CD4-positive, alpha-beta T cell treated with Interleukin-17A for 4 hours (primary cell): ENCODE data around the gene DGAT2.
"Not testable (repeated sequence)": the region's sequence is repeated elsewhere in the genome, so short reads cannot be mapped to it uniquely, and the experiment has no call there.

Source experiments
- DNase-seq: peaks from one replicate; pipeline ENCODE4 v3.0.0-alpha.2; 2020; ENCODE audit warnings: mixed read lengths

DGAT2 gene

GRCh38 chr11:75768112-75768908 lies at the start of gene DGAT2:
Gene DGAT2 (plus strand): TSS chr11:75768778. CDS start chr11:75768992, 214 bp downstream.
- DNase-seq: peak; percentile 73

- no peak for DNase-seq
Measured at GRCh38 chr11:75719340-75720239, 49.0 kb upstream of the DGAT2 start.

GRCh38 chr11:75720639-75721038 lies 47.9 kb upstream of the DGAT2 start:
- no peak for DNase-seq

- no peak for DNase-seq
Measured at GRCh38 chr11:75721852-75722668, 46.5 kb upstream of the DGAT2 start.

GRCh38 chr11:75722669-75723042 lies 45.9 kb upstream of the DGAT2 start:
- no peak for DNase-seq

GRCh38 chr11:75725547-75726320 lies 42.8 kb upstream of the DGAT2 start:
- DNase-seq: no peak

GRCh38 chr11:75728992-75729391 lies 39.6 kb upstream of the DGAT2 start:
- no peak for DNase-seq

GRCh38 chr11:75731095-75731494 lies 37.5 kb upstream of the DGAT2 start:
- no peak for DNase-seq

- no peak for DNase-seq
Measured at GRCh38 chr11:75733071-75733430, 35.5 kb upstream of the DGAT2 start.

GRCh38 chr11:75733431-75734107 lies 35.0 kb upstream of the DGAT2 start:
- DNase-seq: no peak

GRCh38 chr11:75734491-75735180 lies 33.9 kb upstream of the DGAT2 start:
- DNase-seq: no peak

- no peak for DNase-seq
Measured at GRCh38 chr11:75735181-75735845, 33.3 kb upstream of the DGAT2 start.

- no peak for DNase-seq
Measured at GRCh38 chr11:75737314-75737713, 31.3 kb upstream of the DGAT2 start.

- DNase-seq: no peak
Measured at GRCh38 chr11:75740681-75741080, 27.9 kb upstream of the DGAT2 start.

- not testable (repeated sequence) for DNase-seq
Measured at GRCh38 chr11:75743159-75743558, 25.4 kb upstream of the DGAT2 start.

GRCh38 chr11:75743711-75744563 lies 24.6 kb upstream of the DGAT2 start:
- DNase-seq: no peak

- no peak for DNase-seq
Measured at GRCh38 chr11:75745807-75746206, 22.8 kb upstream of the DGAT2 start.

- not testable (repeated sequence) for DNase-seq
Measured at GRCh38 chr11:75748729-75749273, 19.8 kb upstream of the DGAT2 start.

GRCh38 chr11:75754933-75755332 lies 13.6 kb upstream of the DGAT2 start:
- not testable (repeated sequence) for DNase-seq
